ENCODE data around the gene EEFSEC. TPM values are rescaled to one million over a fixed set of nuclear protein-coding genes. Genes with fewer than 3 reads are reported as not detected.

The EEFSEC gene
- total RNA-seq, 2 donors from 2014 or later = 10.5 to 12.8 TPM

- Mint-ChIP-seq H3K4me1 (no peaks in the 10 kb centered on the region), H3K4me3 (no peak overlapping the region), H3K36me3 (ENCODE audit: low read depth) (no peaks in the 10 kb centered on the region), H3K27me3 (peaks cover 24% of the 10 kb centered on the region), H3K27ac (no peak overlapping the region), H3K9me3 (no peaks in the 10 kb centered on the region)
- no peak for ATAC-seq (replicated peaks)
Measured at GRCh38 chr3:128457937-128458336, 304.7 kb downstream of the EEFSEC start.

Other genes with a start within 250 kb of the EEFSEC start
- gene KBTBD12, start 238.2 kb upstream of the EEFSEC start, total RNA-seq = not detected
- gene SEC61A1, start 101.0 kb upstream of the EEFSEC start, total RNA-seq = 100 to 1,000 TPM; 134 to 189 TPM
- gene RUVBL1, start 29.7 kb upstream of the EEFSEC start, total RNA-seq = 10 to 100 TPM; 37.6 to 95.2 TPM

All from activated T-helper 17 cell treated with anti-CD3 and anti-CD28 coated beads, Interleukin-2, amount 50 U/mL, for 72 hours (primary cell).